ENCODE measurements around the gene MARVELD1. TPM values are rescaled to one million over a fixed set of nuclear protein-coding genes. Genes with fewer than 3 reads are reported as not detected.

The MARVELD1 gene
- polyA plus RNA-seq, 2 of the 4 experiments (the other 2 are of a cell fraction), result 29.1 to 31.7 TPM

DNA sequence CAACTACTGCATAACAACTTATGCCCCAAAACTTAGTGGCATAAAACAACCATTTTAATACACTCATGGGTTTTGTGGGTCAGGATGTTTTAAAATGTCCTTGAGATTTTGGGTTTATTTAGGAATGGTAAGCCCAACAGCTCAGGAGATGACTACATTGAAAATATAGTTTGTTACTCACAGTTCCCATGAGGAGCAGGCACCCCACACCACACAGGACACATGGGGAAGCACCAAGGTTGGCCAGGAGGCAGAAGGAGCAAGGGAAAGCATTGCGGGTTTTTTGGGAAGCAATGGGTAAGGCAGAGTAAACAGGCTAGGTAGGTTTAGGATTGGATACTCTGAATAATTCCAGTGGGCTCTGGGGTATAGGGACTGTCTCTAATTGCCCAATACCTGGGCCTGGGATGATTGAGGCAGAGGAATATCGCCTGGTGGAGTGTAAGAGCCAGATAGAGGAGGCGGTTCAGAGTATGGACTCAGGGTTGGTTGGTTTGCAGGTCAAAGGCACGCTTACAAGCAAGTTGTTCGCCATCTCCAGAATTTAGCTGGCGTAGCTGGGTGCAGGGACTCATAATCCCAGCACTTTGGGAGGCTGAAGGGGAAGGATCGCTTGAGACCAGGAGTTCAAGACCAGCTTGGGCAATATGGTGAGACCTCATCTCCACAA, 10.0 kb upstream of the MARVELD1 start:
- Histone ChIP-seq H3K4me2 (no peak overlapping the region), H3K27ac (no peak overlapping the region), H3K4me1 (peaks cover 12% of the 10 kb centered on the region), H3K9me3 (no peaks in the 10 kb centered on the region), H3K4me3 (no peak overlapping the region)
- CTCF ChIA-PET, result interaction anchor here (0.6 to 36.9 kb wide), 6 partner anchors 8 to 149 kb away, joined by 3 to 1127 read pairs (median 3); partner anchors contain the start of genes AVPI1, MARVELD1 and ZFYVE27
- DNase-seq (ENCODE audit: low read depth in 1 of 2, low spot score in 1 of 2), result no peak
- TF ChIP-seq MAFK (IDR thresholded peaks at IDR 0.05; ENCODE audit: partially characterized antibody) (no peak), FOSL2 (IDR thresholded peaks at IDR 0.05) (no peak), FOSL2 (CRISPR knock-in tag; IDR thresholded peaks at IDR 0.05) (no peak), NPAS2 (CRISPR knock-in tag; IDR thresholded peaks at IDR 0.05; ENCODE audit: borderline replicate concordance) (no peak), TP53 (CRISPR knock-in tag; IDR thresholded peaks at IDR 0.05) (no peak), EHMT2 (IDR thresholded peaks at IDR 0.05; ENCODE audit: low read depth) (no peak), HDAC2 (IDR thresholded peaks at IDR 0.05) (no peak), HOXB5 (CRISPR knock-in tag; IDR thresholded peaks at IDR 0.05) (no peak), TFCP2L1 (CRISPR knock-in tag; IDR thresholded peaks at IDR 0.05) (no peak), CEBPB (IDR thresholded peaks at IDR 0.05) (no peak), FOXS1 (CRISPR knock-in tag; IDR thresholded peaks at IDR 0.05) (no peak), KDM5A (IDR thresholded peaks at IDR 0.05) (no peak)
- TF ChIP-seq, protein P1, sequence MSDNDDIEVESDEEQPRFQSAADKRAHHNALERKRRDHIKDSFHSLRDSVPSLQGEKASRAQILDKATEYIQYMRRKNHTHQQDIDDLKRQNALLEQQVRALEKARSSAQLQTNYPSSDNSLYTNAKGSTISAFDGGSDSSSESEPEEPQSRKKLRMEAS (IDR thresholded peaks at IDR 0.05), result no peak
- TF ChIP-seq, protein P2, sequence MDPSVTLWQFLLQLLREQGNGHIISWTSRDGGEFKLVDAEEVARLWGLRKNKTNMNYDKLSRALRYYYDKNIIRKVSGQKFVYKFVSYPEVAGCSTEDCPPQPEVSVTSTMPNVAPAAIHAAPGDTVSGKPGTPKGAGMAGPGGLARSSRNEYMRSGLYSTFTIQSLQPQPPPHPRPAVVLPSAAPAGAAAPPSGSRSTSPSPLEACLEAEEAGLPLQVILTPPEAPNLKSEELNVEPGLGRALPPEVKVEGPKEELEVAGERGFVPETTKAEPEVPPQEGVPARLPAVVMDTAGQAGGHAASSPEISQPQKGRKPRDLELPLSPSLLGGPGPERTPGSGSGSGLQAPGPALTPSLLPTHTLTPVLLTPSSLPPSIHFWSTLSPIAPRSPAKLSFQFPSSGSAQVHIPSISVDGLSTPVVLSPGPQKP (IDR thresholded peaks at IDR 0.05; ENCODE audit: low read depth, low read length), result no peak
- TF ChIP-seq, protein P3, sequence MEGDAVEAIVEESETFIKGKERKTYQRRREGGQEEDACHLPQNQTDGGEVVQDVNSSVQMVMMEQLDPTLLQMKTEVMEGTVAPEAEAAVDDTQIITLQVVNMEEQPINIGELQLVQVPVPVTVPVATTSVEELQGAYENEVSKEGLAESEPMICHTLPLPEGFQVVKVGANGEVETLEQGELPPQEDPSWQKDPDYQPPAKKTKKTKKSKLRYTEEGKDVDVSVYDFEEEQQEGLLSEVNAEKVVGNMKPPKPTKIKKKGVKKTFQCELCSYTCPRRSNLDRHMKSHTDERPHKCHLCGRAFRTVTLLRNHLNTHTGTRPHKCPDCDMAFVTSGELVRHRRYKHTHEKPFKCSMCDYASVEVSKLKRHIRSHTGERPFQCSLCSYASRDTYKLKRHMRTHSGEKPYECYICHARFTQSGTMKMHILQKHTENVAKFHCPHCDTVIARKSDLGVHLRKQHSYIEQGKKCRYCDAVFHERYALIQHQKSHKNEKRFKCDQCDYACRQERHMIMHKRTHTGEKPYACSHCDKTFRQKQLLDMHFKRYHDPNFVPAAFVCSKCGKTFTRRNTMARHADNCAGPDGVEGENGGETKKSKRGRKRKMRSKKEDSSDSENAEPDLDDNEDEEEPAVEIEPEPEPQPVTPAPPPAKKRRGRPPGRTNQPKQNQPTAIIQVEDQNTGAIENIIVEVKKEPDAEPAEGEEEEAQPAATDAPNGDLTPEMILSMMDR (IDR thresholded peaks at IDR 0.05), result no peak
- 79% methylated on average over 7 of the region's 7 CpGs for WGBS (ENCODE audit: missing lambda C conversion rate)
- POLR2A ChIA-PET, result interaction anchor here (2.3 to 4.1 kb wide), 2 partner anchors 10 to 16 kb away, joined by 10 to 40 read pairs; partner anchors contain the start of genes AVPI1 and MARVELD1
- no peak for FAIRE-seq
- ATAC-seq, result no peak

GRCh38 chr10:97704341-97704740, 9.2 kb upstream of the MARVELD1 start:
- no peak overlapping the region for H3K4me2 ChIP-seq
- H3K9me3 ChIP-seq, result no peaks in the 10 kb centered on the region
- CTCF ChIA-PET, result interaction anchor here (1.0 to 36.9 kb wide), 6 partner anchors 9 to 92 kb away, joined by 3 to 1127 read pairs (median 3); partner anchors contain the start of genes AVPI1, MARVELD1 and ZFYVE27
- ATAC-seq (no peak), FAIRE-seq (no peak), DNase-seq (ENCODE audit: low read depth in 1 of 2, low spot score in 1 of 2) (no peak)
- H3K4me1 ChIP-seq, result peaks cover 18% of the 10 kb centered on the region
- TF ChIP-seq HOXB13 (CRISPR knock-in tag; IDR thresholded peaks at IDR 0.05; ENCODE audit: low read depth), result no peak
- TF ChIP-seq HMGXB4 (CRISPR knock-in tag; IDR thresholded peaks at IDR 0.05; ENCODE audit: borderline replicate concordance), result no peak
- no peak for TF ChIP-seq HOXB5 (CRISPR knock-in tag; IDR thresholded peaks at IDR 0.05)
- no peak for TF ChIP-seq CEBPB (IDR thresholded peaks at IDR 0.05)
- no peak for TF ChIP-seq HOXA7 (CRISPR knock-in tag; IDR thresholded peaks at IDR 0.05)
- TF ChIP-seq CHD2 (IDR thresholded peaks at IDR 0.05; ENCODE audit: low read length, partially characterized antibody), result no peak
- TF ChIP-seq NFE2L2 (conservative IDR thresholded peaks at IDR 0.05; ENCODE audit: low read length), result no peak
- no peak for TF ChIP-seq NR3C1 (IDR thresholded peaks at IDR 0.05)
- no peak for TF ChIP-seq JUNB (IDR thresholded peaks at IDR 0.05)
- TF ChIP-seq POLR2AphosphoS2 (conservative IDR thresholded peaks at IDR 0.05; ENCODE audit: low read length), result no peak
- TF ChIP-seq ESRRA (IDR thresholded peaks at IDR 0.05; ENCODE audit: borderline replicate concordance, low read length), result no peak
- TF ChIP-seq, protein P4, sequence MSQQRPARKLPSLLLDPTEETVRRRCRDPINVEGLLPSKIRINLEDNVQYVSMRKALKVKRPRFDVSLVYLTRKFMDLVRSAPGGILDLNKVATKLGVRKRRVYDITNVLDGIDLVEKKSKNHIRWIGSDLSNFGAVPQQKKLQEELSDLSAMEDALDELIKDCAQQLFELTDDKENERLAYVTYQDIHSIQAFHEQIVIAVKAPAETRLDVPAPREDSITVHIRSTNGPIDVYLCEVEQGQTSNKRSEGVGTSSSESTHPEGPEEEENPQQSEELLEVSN (IDR thresholded peaks at IDR 0.05; ENCODE audit: borderline replicate concordance, low read depth), result no peak
- no peak for TF ChIP-seq BCL3 (IDR thresholded peaks at IDR 0.05)
- WGBS (ENCODE audit: missing lambda C conversion rate), result 50% methylated on average over 1 of the region's 1 CpG
- POLR2A ChIA-PET, result interaction anchor here (2.3 to 4.1 kb wide), 2 partner anchors 10 to 17 kb away, joined by 10 to 40 read pairs; partner anchors contain the start of genes AVPI1 and MARVELD1
- H3K27ac ChIP-seq, result no peak overlapping the region
- H3K4me3 ChIP-seq, result no peak overlapping the region
